ENCODE data around the gene B9D2. TPM values are rescaled to one million over a fixed set of nuclear protein-coding genes. Genes with fewer than 3 reads are reported as not detected.
"Not testable (repeated sequence)": the region's sequence is repeated elsewhere in the genome, so short reads cannot be mapped to it uniquely, and the experiment has no call there.

Gene B9D2
- total RNA-seq, 1 donor from 2014 or later: 2.5 TPM

DNA sequence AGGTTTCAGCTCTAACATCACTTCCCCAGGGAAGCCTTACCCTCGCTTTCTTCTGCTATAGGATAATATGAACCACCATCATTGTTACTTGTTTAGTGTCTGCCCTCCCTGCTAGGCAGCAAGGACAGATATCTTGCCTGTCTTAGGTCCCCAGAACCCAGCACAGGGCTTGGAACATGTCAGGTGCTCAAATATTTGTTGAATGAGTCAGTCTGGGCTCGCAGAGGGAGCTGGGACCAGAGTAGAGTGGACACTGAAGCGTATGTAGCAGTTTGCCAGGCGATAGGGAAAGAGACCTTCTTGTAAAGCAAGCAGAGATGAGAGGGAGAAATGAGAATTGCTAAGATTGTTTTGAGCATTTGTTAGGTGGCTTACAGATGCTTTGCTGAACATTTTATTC lies 45.3 kb upstream of the B9D2 start:
- H3K9me3 ChIP-seq (replicated peaks): no peaks in the 10 kb centered on the region
- no peak for DNase-seq
- H3K4me3 ChIP-seq: peak overlapping the region; percentile 2
- TF ChIP-seq, protein P1, sequence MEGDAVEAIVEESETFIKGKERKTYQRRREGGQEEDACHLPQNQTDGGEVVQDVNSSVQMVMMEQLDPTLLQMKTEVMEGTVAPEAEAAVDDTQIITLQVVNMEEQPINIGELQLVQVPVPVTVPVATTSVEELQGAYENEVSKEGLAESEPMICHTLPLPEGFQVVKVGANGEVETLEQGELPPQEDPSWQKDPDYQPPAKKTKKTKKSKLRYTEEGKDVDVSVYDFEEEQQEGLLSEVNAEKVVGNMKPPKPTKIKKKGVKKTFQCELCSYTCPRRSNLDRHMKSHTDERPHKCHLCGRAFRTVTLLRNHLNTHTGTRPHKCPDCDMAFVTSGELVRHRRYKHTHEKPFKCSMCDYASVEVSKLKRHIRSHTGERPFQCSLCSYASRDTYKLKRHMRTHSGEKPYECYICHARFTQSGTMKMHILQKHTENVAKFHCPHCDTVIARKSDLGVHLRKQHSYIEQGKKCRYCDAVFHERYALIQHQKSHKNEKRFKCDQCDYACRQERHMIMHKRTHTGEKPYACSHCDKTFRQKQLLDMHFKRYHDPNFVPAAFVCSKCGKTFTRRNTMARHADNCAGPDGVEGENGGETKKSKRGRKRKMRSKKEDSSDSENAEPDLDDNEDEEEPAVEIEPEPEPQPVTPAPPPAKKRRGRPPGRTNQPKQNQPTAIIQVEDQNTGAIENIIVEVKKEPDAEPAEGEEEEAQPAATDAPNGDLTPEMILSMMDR (IDR thresholded peaks at IDR 0.05; ENCODE audit: borderline replicate concordance): no peak
- H3K27ac ChIP-seq (replicated peaks): peak overlapping the region; percentile 87
- no peaks in the 10 kb centered on the region for H3K27me3 ChIP-seq (ENCODE audit: low read depth)
- intact Hi-C loops (cut with micrococcal nuclease): no loop called here
- H3K36me3 ChIP-seq: peaks cover 19% of the 10 kb centered on the region
- peaks cover 86% of the 10 kb centered on the region for H3K4me1 ChIP-seq

DNA sequence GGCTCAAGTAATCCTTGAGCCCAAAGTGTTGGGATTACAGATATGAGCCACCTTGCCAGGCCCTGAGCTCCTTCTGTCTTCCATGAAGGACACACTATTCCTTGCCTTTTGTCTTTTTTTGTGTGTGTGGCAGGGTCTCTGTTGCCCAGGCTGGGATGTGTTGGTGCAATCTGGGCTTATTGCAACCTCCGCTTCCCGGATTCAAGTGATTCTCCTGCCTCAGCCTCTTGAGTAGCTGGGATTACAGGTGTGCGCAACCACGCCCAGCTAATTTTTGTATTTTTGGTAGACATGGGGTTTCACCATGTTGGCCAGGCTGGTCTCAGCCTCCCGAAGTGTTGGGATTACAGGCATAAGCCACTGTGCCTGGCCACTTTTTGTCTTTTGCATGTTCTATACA lies 44.9 kb upstream of the B9D2 start:
- H3K27me3 ChIP-seq (ENCODE audit: low read depth); DNase-seq; intact Hi-C loops (cut with micrococcal nuclease); H3K9me3 ChIP-seq (replicated peaks); H3K4me3 ChIP-seq: not testable (repeated sequence)
- Histone ChIP-seq H3K36me3 (peaks cover 15% of the 10 kb centered on the region), H3K27ac (replicated peaks) (peak overlapping the region; percentile 87), H3K4me1 (peaks cover 91% of the 10 kb centered on the region)

DNA sequence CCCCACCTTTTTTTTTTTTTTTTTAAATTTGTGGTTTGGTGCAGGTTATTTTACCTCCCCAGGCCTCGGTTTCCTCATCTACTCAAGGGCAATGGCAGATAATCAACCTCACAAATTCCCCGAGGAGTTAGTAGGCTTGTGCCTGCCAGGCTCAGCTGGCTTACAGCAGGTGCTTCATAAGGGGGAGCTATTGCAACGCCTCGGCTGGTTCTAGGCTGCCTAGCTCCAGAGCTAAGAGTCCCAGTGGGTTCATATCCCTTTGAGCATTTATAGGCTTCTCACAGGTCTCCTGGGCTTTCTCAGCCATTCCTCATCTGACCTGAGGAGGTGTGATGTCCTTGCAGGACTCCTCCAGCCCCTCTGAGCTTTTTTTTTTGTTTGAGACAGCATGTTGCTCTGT lies 44.3 kb upstream of the B9D2 start:
- Histone ChIP-seq H3K27ac (replicated peaks) (peak overlapping the region; percentile 87), H3K27me3 (ENCODE audit: low read depth) (no peaks in the 10 kb centered on the region), H3K9me3 (replicated peaks) (no peaks in the 10 kb centered on the region), H3K4me3 (no peak overlapping the region), H3K36me3 (peaks cover 9% of the 10 kb centered on the region), H3K4me1 (peaks cover 97% of the 10 kb centered on the region)
- no peak for DNase-seq
- TF ChIP-seq, protein P1 (IDR thresholded peaks at IDR 0.05; ENCODE audit: borderline replicate concordance): peak; percentile 17
- intact Hi-C loops (cut with micrococcal nuclease): no loop called here

DNA sequence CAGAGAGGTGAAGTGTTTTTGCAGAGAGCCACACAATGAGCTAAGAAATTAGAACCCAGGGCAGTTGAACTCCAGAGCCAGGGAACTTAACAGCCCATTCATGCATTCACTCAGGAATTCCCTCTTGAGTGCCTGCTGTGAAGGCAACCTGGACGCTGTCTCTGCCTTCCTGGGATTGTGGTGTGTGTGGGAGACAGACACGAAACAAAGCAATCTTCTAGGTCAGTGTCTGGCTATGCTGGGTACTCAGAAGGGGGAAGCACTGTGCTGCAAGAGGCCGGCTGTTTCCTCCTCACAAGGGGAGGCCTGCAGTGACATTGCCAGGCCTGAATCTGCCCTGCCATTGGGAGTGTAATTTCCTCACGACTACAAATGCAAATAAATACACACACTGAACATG lies 43.3 kb upstream of the B9D2 start:
- Histone ChIP-seq H3K27me3 (ENCODE audit: low read depth) (no peaks in the 10 kb centered on the region), H3K4me3 (no peak overlapping the region), H3K27ac (replicated peaks) (peak overlapping the region; percentile 87), H3K36me3 (no peaks in the 10 kb centered on the region), H3K4me1 (peaks cover 98% of the 10 kb centered on the region), H3K9me3 (replicated peaks) (no peaks in the 10 kb centered on the region)
- TF ChIP-seq, protein P1 (IDR thresholded peaks at IDR 0.05; ENCODE audit: borderline replicate concordance): no peak
- intact Hi-C loops (cut with micrococcal nuclease): no loop called here
- no peak for DNase-seq

DNA sequence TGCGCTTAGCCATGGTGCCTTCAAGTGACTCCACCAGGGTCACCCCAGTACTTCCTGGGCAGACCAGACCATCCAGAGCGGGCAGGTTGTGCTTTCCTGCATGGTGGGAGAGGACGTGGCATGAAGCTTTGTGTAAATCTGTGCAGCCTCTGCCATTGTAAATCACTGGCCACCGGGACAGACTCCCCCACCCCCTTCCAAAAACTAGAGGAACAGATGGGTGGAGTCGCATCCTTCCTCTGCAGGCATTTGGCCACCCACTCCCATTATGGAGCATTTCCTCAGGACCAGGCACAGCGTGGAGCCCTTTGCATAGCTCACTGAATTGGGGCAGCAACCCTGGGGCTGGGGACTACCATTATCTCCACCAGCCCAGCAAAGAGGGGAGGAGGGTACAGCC lies 41.8 kb upstream of the B9D2 start:
- Histone ChIP-seq H3K9me3 (replicated peaks) (no peaks in the 10 kb centered on the region), H3K27me3 (ENCODE audit: low read depth) (no peaks in the 10 kb centered on the region), H3K4me3 (no peak overlapping the region), H3K27ac (replicated peaks) (peak overlapping the region; percentile 87), H3K36me3 (no peaks in the 10 kb centered on the region), H3K4me1 (peaks cover 98% of the 10 kb centered on the region)
- intact Hi-C loops (cut with micrococcal nuclease): no loop called here
- peak; percentile 26 for DNase-seq
- TF ChIP-seq, protein P1 (IDR thresholded peaks at IDR 0.05; ENCODE audit: borderline replicate concordance): no peak

DNA sequence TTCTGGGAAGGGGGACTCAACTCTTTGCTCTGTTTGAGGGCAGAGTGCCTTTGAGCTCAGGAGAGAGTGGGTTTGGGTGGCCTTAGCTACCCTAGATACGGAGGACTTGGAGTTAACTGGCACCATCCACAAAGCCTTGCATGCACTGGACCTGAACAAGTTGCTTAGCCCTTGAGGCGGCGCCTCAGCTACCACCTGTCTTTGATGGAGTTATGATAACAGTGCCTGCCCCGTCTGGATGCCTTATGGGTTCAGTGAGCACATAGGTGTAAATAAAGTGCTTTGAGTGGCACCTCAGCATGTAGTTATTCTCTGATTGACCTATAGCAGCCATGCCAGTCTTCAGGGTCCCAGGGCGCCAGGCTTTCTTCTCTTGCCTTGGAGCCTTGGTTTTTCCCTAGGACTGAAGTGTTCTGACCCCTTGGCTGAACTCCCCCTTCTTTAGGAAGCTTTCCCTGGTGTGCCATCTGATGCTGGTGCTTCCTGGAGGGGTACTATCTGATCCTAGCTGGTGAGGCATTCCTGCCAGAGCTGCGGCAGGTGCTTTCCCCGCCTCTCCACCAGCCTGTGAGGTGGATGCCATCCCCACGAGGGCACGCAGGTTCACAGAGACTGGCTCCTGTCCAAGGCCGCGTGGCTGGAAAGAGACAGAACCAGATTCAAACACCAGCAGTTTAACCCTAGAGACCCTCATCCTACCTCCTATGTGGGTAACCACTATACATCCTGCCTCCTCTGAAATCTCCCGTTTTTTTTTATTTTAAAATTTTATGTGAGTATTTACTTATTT lies 39.4 kb upstream of the B9D2 start:
- peaks cover 98% of the 10 kb centered on the region for H3K4me1 ChIP-seq

More for the DNA sequence above, 39.4 kb upstream of the B9D2 start:
- intact Hi-C loops (cut with micrococcal nuclease): no loop called here
- Histone ChIP-seq H3K36me3 (peaks cover 5% of the 10 kb centered on the region), H3K4me3 (no peak overlapping the region), H3K9me3 (replicated peaks) (no peaks in the 10 kb centered on the region), H3K27ac (replicated peaks) (peak overlapping the region; percentile 87), H3K27me3 (ENCODE audit: low read depth) (no peaks in the 10 kb centered on the region)
- TF ChIP-seq, protein P1 (IDR thresholded peaks at IDR 0.05; ENCODE audit: borderline replicate concordance): no peak
- DNase-seq: no peak

All from left ventricle myocardium inferior (tissue), 1 donor.